Tibial artery (tissue), 4 donors: Measurements from ENCODE around the gene MCC.

Experiments used
- DNase-seq, 2 donors: peaks; one replicate each; pipeline ENCODE4 v3.0.0-alpha.2; 2019
- H3K27ac ChIP-seq, 2 donors: fragments of 200-600 bp; sonication (generic) in 1 of 2; 1 replicate in 1 of 2; 2 replicates in 1 of 2; pipeline ENCODE4 v1.5.1; 2018 to 2019; ENCODE audit warnings: mild to moderate bottlenecking in 1 of 2
- H3K27me3 ChIP-seq, 2 donors: fragments of 200-600 bp; sonication (generic) in 1 of 2; one replicate each; pipeline versions ENCODE4 v1.5.1 to v1.6.0; 2016 to 2019
- H3K36me3 ChIP-seq, 3 donors: fragments of 200-600 bp; sonication (generic) in 2 of 3; one replicate each; pipeline ENCODE4 v1.5.1; 2016 to 2019; ENCODE audit warnings: mild to moderate bottlenecking in 2 of 3
- H3K4me1 ChIP-seq, 4 donors: fragments of 200-600 bp; sonication (generic) in 2 of 4; 1 replicate in 3 of 4; 2 replicates in 1 of 4; pipeline ENCODE4 v1.5.1; 2016 to 2019
- H3K4me3 ChIP-seq, 2 donors: fragments of 200-600 bp; sonication (generic) in 1 of 2; 1 replicate in 1 of 2; 2 replicates in 1 of 2; pipeline ENCODE4 v1.5.1; 2018 to 2019; ENCODE audit warnings: mild to moderate bottlenecking in 2 of 2
- H3K9me3 ChIP-seq, 3 donors: fragments of 200-600 bp; sonication (generic) in 1 of 3; one replicate each; pipeline ENCODE4 v1.5.1; 2016 to 2019
- CTCF ChIP-seq, 2 experiments: fragments of 200-600 bp in 1 of 2; fragments of 450-650 bp in 1 of 2; IDR thresholded peaks; one replicate each; pipeline ENCODE4 v1.5.1; 2017 to 2019; ENCODE audit warnings: antibody characterized with exemption in 2 of 2, mild to moderate bottlenecking in 1 of 2, moderate library complexity in 1 of 2
- intact Hi-C: fragments of 100-400 bp; cut with DNase I; formaldehyde crosslinking; loops from one replicate; pipeline ENCODE4 v1.15.0; 2023; ENCODE audit warnings: low total_unique reads

Gene MCC

GRCh38 chr5:113299591-113299990 is 188.7 kb downstream of the MCC start:
- Histone ChIP-seq H3K36me3 (no peaks in the 10 kb centered on the region), H3K27me3 (no peaks in the 10 kb centered on the region), H3K4me1 (peaks cover 0 to 9% (median 4%) of the 10 kb centered on the region in 4 donors), H3K9me3 (no peaks in the 10 kb centered on the region), H3K4me3 (no peak overlapping the region), H3K27ac (no peak overlapping the region)
- no peak for TF ChIP-seq CTCF (IDR thresholded peaks at IDR 0.05)
- intact Hi-C loops, result no loop called here
- DNase-seq, result no peak

GRCh38 chr5:113296676-113297075 is 191.6 kb downstream of the MCC start:
- DNase-seq, result no peak
- intact Hi-C loops, result no loop called here
- Histone ChIP-seq H3K4me3 (no peak overlapping the region), H3K27me3 (no peaks in the 10 kb centered on the region), H3K9me3 (no peaks in the 10 kb centered on the region), H3K27ac (no peak overlapping the region), H3K4me1 (peaks cover 0 to 13% (median 6%) of the 10 kb centered on the region in 4 donors), H3K36me3 (no peaks in the 10 kb centered on the region)
- TF ChIP-seq CTCF (IDR thresholded peaks at IDR 0.05), result no peak

GRCh38 chr5:113295111-113295539 is 193.1 kb downstream of the MCC start:
- intact Hi-C loops, result no loop called here
- H3K27ac ChIP-seq, result peak overlapping the region; percentile 74 to 77
- H3K36me3 ChIP-seq, result no peaks in the 10 kb centered on the region
- H3K4me1 ChIP-seq, result peaks cover 0 to 13% (median 6%) of the 10 kb centered on the region in 4 donors
- peak overlapping the region; percentile 71 to 78 for H3K4me3 ChIP-seq
- no peak for DNase-seq
- H3K27me3 ChIP-seq, result no peaks in the 10 kb centered on the region
- no peaks in the 10 kb centered on the region for H3K9me3 ChIP-seq
- no peak for TF ChIP-seq CTCF (IDR thresholded peaks at IDR 0.05)

GRCh38 chr5:113294311-113295110 is 193.7 kb downstream of the MCC start:
- Histone ChIP-seq H3K4me3 (peak overlapping the region; percentile 71 to 78), H3K4me1 (peaks cover 0 to 13% (median 6%) of the 10 kb centered on the region in 4 donors), H3K27ac (peak overlapping the region; percentile 74 to 77), H3K9me3 (no peaks in the 10 kb centered on the region), H3K27me3 (no peaks in the 10 kb centered on the region), H3K36me3 (no peaks in the 10 kb centered on the region)
- TF ChIP-seq CTCF (IDR thresholded peaks at IDR 0.05), result peak in 1 of 2 experiments; percentile 8
- peak; percentile 89 to 90 for DNase-seq
- intact Hi-C loops, result no loop called here

- Histone ChIP-seq H3K9me3 (no peaks in the 10 kb centered on the region), H3K4me1 (peaks cover 0 to 13% (median 6%) of the 10 kb centered on the region in 4 donors), H3K27me3 (no peaks in the 10 kb centered on the region), H3K27ac (peak overlapping the region; percentile 74 to 77), H3K36me3 (no peaks in the 10 kb centered on the region), H3K4me3 (peak overlapping the region; percentile 71 to 78)
- no peak for DNase-seq
- intact Hi-C loops, result no loop called here
- no peak for TF ChIP-seq CTCF (IDR thresholded peaks at IDR 0.05)
Observed at GRCh38 chr5:113293975-113294310, 194.3 kb downstream of the MCC start.
